AG04450 (cell line): ENCODE results near the gene BCAR1. TPM values are rescaled to one million over a fixed set of nuclear protein-coding genes. Genes with fewer than 3 reads are reported as not detected.

Experiments
- CTCF ChIA-PET: fragments of 300-600, 350-600 bp; formaldehyde crosslinking; extraction: SDS; loops from one replicate; lab custom pipeline; 2022; ENCODE audit warnings: antibody characterized with exemption, inconsistent platforms; lab: Charles Lee
- POLR2A ChIA-PET: fragments of 350-600 bp; formaldehyde crosslinking; extraction: SDS; loops from one replicate; lab custom pipeline; 2021; ENCODE audit warnings: antibody characterized with exemption, inconsistent platforms; lab: Yijun Ruan, JAX
- DNase-seq: peaks from one replicate; pipeline ENCODE4 v3.0.0-alpha.2; 2011; ENCODE audit warnings: low read depth, low spot score
- H3K27ac ChIP-seq: one replicate; pipeline ENCODE4 v1.5.1; 2012; ENCODE audit warnings: low read depth, low read length, control low read depth
- H3K27me3 ChIP-seq: one replicate; pipeline ENCODE4 v1.6.0; 2012; ENCODE audit warnings: low read length; ENCODE audit not compliant: control insufficient read depth, insufficient read depth
- H3K4me3 ChIP-seq: 2 replicates; pipeline ENCODE4 v1.5.1; 2011; ENCODE audit warnings: mild to moderate bottlenecking, low read depth, low read length, control low read depth
- H3K9me3 ChIP-seq: 2 replicates; pipeline ENCODE4 v1.5.1; 2012; ENCODE audit warnings: low read length; ENCODE audit not compliant: control insufficient read depth, insufficient read depth
- polyA plus RNA-seq: library from polyadenylated mRNA; depleted of rRNA; stranded (reverse); fragments of >200 nt; gene quantifications from 2 replicates; pipeline ENCODE4 v1.2.3, GENCODE V29; 2011
- TF ChIP-seq, protein P1 (sequence below): IDR thresholded peaks from 2 replicates; pipeline ENCODE4 v1.5.1; 2011; ENCODE audit warnings: low read depth, low read length, control low read depth, inconsistent platforms

The BCAR1 gene
- polyA plus RNA-seq, 1 experiment, result 16.1 TPM

DNA sequence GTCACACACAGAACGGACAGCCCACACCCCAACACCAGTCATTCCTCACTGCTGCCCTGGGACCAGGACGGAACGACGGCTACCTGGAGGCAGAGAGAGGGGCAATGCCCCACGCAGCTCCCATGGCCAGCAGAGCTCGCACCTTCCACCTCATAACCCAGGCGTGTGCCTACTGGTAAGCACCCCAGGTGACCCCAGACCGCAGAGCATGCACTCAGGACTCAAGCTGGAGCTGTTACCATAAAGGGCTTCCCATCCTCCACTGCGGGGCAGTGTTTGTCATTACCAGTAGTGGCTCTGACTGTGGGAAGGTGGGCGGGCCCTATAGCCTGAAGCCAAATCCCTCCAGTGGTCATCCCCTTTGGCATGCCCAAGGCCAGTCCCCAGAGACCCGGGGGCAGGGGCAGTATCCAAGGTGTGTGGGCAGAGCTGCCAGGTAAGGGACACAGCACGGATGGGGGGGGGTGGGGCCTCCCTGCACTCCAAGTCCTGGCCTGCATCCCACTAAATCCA lies 4.7 kb upstream of the BCAR1 start:
- no peak overlapping the region for H3K27ac ChIP-seq
- TF ChIP-seq, protein P1, sequence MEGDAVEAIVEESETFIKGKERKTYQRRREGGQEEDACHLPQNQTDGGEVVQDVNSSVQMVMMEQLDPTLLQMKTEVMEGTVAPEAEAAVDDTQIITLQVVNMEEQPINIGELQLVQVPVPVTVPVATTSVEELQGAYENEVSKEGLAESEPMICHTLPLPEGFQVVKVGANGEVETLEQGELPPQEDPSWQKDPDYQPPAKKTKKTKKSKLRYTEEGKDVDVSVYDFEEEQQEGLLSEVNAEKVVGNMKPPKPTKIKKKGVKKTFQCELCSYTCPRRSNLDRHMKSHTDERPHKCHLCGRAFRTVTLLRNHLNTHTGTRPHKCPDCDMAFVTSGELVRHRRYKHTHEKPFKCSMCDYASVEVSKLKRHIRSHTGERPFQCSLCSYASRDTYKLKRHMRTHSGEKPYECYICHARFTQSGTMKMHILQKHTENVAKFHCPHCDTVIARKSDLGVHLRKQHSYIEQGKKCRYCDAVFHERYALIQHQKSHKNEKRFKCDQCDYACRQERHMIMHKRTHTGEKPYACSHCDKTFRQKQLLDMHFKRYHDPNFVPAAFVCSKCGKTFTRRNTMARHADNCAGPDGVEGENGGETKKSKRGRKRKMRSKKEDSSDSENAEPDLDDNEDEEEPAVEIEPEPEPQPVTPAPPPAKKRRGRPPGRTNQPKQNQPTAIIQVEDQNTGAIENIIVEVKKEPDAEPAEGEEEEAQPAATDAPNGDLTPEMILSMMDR, result no peak
- no peaks in the 10 kb centered on the region for H3K9me3 ChIP-seq
- H3K4me3 ChIP-seq, result no peak overlapping the region
- CTCF ChIA-PET, result no interaction called here
- DNase-seq, result no peak
- no peaks in the 10 kb centered on the region for H3K27me3 ChIP-seq
- POLR2A ChIA-PET, result no interaction called here

DNA sequence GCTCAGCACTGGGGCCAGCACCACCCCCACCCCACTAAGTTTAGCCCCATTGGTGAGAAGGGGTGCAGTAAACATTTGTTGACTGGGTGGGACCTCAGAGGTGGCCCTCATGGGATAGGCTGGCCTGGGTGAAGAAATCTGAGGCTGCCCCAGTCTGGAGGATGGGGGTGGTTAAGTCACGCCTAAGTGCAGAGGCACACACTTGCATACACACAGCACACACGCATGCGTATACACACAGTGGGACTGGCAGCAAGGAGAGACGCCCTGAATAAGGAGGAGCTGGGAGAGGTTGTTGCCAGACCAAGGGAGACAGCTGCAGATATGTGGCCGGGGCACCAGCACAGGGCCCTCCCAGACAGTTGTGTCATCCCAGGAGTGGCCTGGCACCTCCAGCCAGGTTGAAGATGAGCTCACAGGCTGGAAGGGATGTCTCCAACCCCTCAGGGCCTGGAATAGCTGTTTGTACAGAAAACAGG lies 3.0 kb upstream of the BCAR1 start:
- H3K4me3 ChIP-seq, result no peak overlapping the region
- DNase-seq, result no peak

DNA sequence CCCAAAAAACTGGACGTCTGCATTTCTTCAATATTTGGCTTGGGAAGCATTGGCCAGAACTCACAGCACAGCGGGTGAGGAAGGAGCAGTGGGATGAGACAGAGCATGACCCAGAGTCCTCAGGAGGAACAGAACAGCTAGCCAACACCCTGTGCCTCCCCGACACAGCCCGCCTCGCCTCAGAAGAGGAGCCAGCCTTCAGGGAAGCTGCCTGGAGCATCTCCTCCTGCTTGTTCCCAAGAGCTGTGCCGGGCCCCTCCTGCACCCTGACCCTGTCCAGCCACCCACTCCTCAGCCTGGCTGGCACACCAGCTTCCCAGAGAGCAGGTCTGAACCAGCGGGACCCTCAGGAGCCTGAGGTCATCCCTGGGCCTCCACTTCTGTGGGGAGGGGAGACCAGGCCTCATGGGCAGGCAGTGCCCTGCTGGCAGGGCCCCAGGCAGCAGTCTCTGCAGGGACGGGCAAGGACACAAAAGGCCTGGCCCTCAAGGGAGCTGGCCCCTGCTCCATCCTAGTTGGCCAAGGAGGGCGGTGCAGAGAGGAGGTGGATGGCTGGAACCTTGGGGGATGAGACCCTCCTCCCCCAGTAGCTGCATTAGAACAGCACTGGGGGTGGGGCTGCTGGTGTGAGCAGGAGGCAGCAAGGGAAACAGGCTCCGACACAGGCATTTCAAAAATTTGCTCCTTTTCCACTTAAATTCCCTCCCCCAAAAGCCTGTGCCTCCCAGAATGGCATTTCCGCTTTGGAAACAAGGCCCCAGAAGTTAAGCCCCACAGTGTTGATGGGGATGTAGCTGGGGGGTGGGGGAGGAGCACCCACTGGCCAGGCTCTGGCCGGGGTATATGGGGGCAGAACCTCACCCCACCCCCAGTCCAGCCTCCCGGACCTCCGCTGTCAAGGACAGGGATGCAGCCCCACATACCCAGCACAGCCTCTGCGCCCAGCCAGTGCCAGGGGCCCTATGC lies 1.8 kb upstream of the BCAR1 start:
- Histone ChIP-seq H3K27ac (peak overlapping the region; percentile 80), H3K27me3 (no peaks in the 10 kb centered on the region), H3K4me3 (peak overlapping the region; percentile 13), H3K9me3 (no peaks in the 10 kb centered on the region)
- TF ChIP-seq, protein P1, result no peak
- DNase-seq, result no peak
- POLR2A ChIA-PET, result interaction anchor here (1.2 to 1.3 kb wide), 2 partner anchors 8 to 52 kb away, joined by 3 to 4 read pairs; no protein-coding TSS in a partner anchor
- CTCF ChIA-PET, result interaction anchor here (0.6 to 4.0 kb wide), 4 partner anchors 19 to 149 kb away, joined by 3 to 23 read pairs (median 4); no protein-coding TSS in a partner anchor

More for the DNA sequence above, 3.0 kb upstream of the BCAR1 start:
- H3K27me3 ChIP-seq, result no peaks in the 10 kb centered on the region
- no peaks in the 10 kb centered on the region for H3K9me3 ChIP-seq
- POLR2A ChIA-PET, result interaction anchor here (0.6 to 1.7 kb wide), 6 partner anchors 9 to 52 kb away, joined by 3 to 8 read pairs (median 4); no protein-coding TSS in a partner anchor
- H3K27ac ChIP-seq, result peak overlapping the region; percentile 70
- CTCF ChIA-PET, result interaction anchor here (1.0 to 4.0 kb wide), 3 partner anchors 20 to 211 kb away, joined by 3 to 23 read pairs (median 3); partner anchors contain the start of gene TMEM170A
- TF ChIP-seq, protein P1, result no peak

DNA sequence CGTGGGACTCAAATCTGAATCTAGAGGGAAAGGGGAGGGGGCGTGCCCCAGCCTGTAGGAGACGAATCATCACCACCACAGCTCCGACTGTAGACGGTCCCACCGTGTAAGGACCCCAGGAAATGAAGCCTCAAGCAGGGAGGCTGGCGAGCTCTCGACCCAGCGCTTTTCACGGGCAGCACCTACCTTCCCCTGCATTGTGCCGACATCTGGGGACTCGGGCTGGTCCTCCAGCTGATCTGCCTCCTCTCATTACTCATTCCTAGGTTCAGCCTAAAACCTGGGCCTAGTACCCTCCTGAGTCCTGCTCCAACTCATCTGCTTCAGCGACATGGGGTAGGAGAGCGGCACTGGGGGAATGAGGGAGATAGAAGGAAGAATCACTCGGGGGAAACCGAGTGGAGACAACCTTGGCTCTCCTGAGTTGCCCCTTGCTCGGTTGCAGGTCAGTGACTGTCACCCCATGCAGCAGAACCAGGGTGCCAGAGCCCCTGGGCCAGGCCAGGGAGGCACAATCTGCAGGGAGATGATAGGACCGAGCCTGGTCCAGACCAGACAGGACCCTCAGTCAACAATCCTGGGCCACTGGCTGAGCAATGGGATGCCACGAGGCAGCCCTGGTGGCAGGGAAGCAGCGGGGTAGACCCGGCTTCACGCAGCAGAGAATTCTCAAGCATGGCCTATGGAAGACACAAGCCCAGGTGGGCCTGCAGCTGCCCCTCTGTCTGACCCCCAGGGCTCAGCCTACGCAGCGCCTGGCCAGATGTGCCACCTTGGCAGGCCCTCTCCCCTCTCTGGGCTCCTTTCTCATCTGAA lies 833 bp upstream of the BCAR1 start:
- POLR2A ChIA-PET, result interaction anchor here (1.3 kb wide), 1 partner anchor 53 kb away, joined by 3 read pairs; no protein-coding TSS in a partner anchor
- TF ChIP-seq, protein P1, result no peak
- H3K4me3 ChIP-seq, result peak overlapping the region; percentile 3; the same call in 1 of the 2 replicates

More for the DNA sequence above, 833 bp upstream of the BCAR1 start:
- Histone ChIP-seq H3K27me3 (no peaks in the 10 kb centered on the region), H3K27ac (peak overlapping the region; percentile 77), H3K9me3 (no peaks in the 10 kb centered on the region)
- DNase-seq, result no peak
- CTCF ChIA-PET, result interaction anchor here (0.6 to 4.0 kb wide), 3 partner anchors 18 to 150 kb away, joined by 3 to 23 read pairs (median 4); no protein-coding TSS in a partner anchor
